IMR-90 (cell line): ENCODE results near the gene RIMBP3C. TPM values are rescaled to one million over a fixed set of nuclear protein-coding genes. Genes with fewer than 3 reads are reported as not detected.
A peak's percentile ranks its signal among the peaks of the same experiment; 100 is the strongest.
"Not testable (repeated sequence)": the region's sequence is repeated elsewhere in the genome, so short reads cannot be mapped to it uniquely, and the experiment has no call there.

Experiments used
- ATAC-seq: fragments of 200-7000 bp; cut with Tn5 transposase; 2 replicates; pipeline ENCODE4 v1.9.1; 2020; ENCODE audit warnings: low read depth, mild to moderate bottlenecking, moderate library complexity
- BruUV-seq: library from RNA; stranded (reverse); fragments of 400-500 nt; replicated peaks from 2 replicates; lab custom pipeline; 2021; lab: Mats Ljungman, UMichigan
- CTCF ChIA-PET: fragments of 300-600 bp; formaldehyde crosslinking; extraction: SDS; loops from one replicate; lab custom pipeline; 2021; ENCODE audit warnings: antibody characterized with exemption; lab: Yijun Ruan, JAX
- POLR2A ChIA-PET: fragments of 300-600 bp; sonication (Branson Sonifier 250); formaldehyde crosslinking; loops from one replicate; lab custom pipeline; 2022; ENCODE audit warnings: antibody characterized with exemption; ENCODE audit not compliant: unreplicated experiment; lab: Charles Lee
- DNase-seq: peaks from one replicate; pipeline ENCODE4 v3.0.0; 2013
- H2AFZ ChIP-seq: replicated peaks from 2 replicates; pipeline ENCODE3; 2013; ENCODE audit warnings: low read length, mild to moderate bottlenecking; ENCODE audit not compliant: poor library complexity
- H2AK5ac ChIP-seq: 2 replicates; pipeline ENCODE4 v1.6.1; 2013; ENCODE audit warnings: low read depth, low read length, inconsistent platforms
- H2AK9ac ChIP-seq: replicated peaks from 2 replicates; pipeline ENCODE3; 2013; ENCODE audit warnings: mild to moderate bottlenecking, low read depth, low read length, moderate library complexity; ENCODE audit not compliant: poor library complexity
- H2BK120ac ChIP-seq: 2 replicates; pipeline ENCODE4 v1.6.1; 2013; ENCODE audit warnings: low read depth, low read length, inconsistent platforms
- H2BK15ac ChIP-seq: 3 replicates; pipeline ENCODE4 v1.6.1; 2013; ENCODE audit warnings: low read depth, low read length, inconsistent platforms
- H2BK20ac ChIP-seq: 2 replicates; pipeline ENCODE4 v1.6.1; 2013; ENCODE audit warnings: low read depth, mild to moderate bottlenecking, inconsistent platforms, low read length, moderate library complexity
- H2BK5ac ChIP-seq: 2 replicates; pipeline ENCODE4 v1.6.1; 2013; ENCODE audit warnings: mild to moderate bottlenecking, low read depth, low read length, inconsistent platforms; ENCODE audit not compliant: poor library complexity, severe bottlenecking
- H3K14ac ChIP-seq: replicated peaks from 2 replicates; pipeline ENCODE4 v1.6.1; 2013; ENCODE audit warnings: low read depth, low read length, inconsistent platforms
- H3K18ac ChIP-seq: 2 replicates; pipeline ENCODE4 v1.6.1; 2013; ENCODE audit warnings: low read depth, low read length, control low read depth
- H3K23ac ChIP-seq: 2 replicates; pipeline ENCODE4 v1.6.1; 2013; ENCODE audit warnings: low read depth, low read length, inconsistent platforms
- H3K27ac ChIP-seq: 2 replicates; pipeline ENCODE4 v1.5.1; 2013; ENCODE audit warnings: mild to moderate bottlenecking, control low read depth, low read length; ENCODE audit not compliant: insufficient read depth
- H3K27me3 ChIP-seq: 2 replicates; pipeline ENCODE4 v1.6.1; 2013; ENCODE audit warnings: low read length; ENCODE audit not compliant: control insufficient read depth, insufficient read depth
- H3K36me3 ChIP-seq: 2 replicates; pipeline ENCODE4 v1.6.1; 2013; ENCODE audit warnings: low read length, mixed read lengths; ENCODE audit not compliant: control insufficient read depth, insufficient read depth
- H3K4ac ChIP-seq: 2 replicates; pipeline ENCODE4 v1.6.1; 2013; ENCODE audit warnings: low read depth, low read length, inconsistent platforms
- H3K4me1 ChIP-seq: 2 replicates; pipeline ENCODE4 v1.6.1; 2013; ENCODE audit warnings: low read length, mixed read lengths; ENCODE audit not compliant: control insufficient read depth, insufficient read depth
- H3K4me2 ChIP-seq: 2 replicates; pipeline ENCODE4 v1.6.1; 2013; ENCODE audit warnings: low read depth, mild to moderate bottlenecking, control low read depth, low read length, moderate library complexity
- H3K4me3 ChIP-seq: 2 replicates; pipeline ENCODE4 v1.5.1; 2013; ENCODE audit warnings: low read depth, mild to moderate bottlenecking, control low read depth, low read length, moderate library complexity; ENCODE audit not compliant: insufficient read depth
- H3K56ac ChIP-seq: 2 replicates; pipeline ENCODE4 v1.6.1; 2013; ENCODE audit warnings: low read length, inconsistent platforms; ENCODE audit not compliant: insufficient read depth; ENCODE audit errors: extremely low read depth
- H3K79me1 ChIP-seq, 2 experiments: 2 replicates each; pipeline ENCODE4 v1.6.1; 2013; ENCODE audit warnings: low read length in 2 of 2, inconsistent platforms in 1 of 2, low read depth in 1 of 2
- H3K9ac ChIP-seq: 2 replicates; pipeline ENCODE4 v1.6.1; 2013; ENCODE audit warnings: low read depth, low read length, control low read depth
- H3K9me1 ChIP-seq: 2 replicates; pipeline ENCODE4 v1.6.1; 2013; ENCODE audit warnings: low read length, inconsistent platforms; ENCODE audit not compliant: insufficient read depth
- H3K9me3 ChIP-seq: 2 replicates; pipeline ENCODE4 v1.6.1; 2013; ENCODE audit warnings: low read length; ENCODE audit not compliant: control insufficient read depth, insufficient read depth
- H4K20me1 ChIP-seq: 2 replicates; pipeline ENCODE4 v1.6.1; 2013; ENCODE audit warnings: low read length, inconsistent platforms; ENCODE audit not compliant: insufficient read depth
- H4K5ac ChIP-seq: 2 replicates; pipeline ENCODE4 v1.6.1; 2013; ENCODE audit warnings: mild to moderate bottlenecking, low read depth, low read length, control low read depth
- H4K8ac ChIP-seq, 2 experiments: 2 replicates each; pipeline ENCODE4 v1.6.1; 2013; ENCODE audit warnings: low read depth in 2 of 2, low read length in 2 of 2, control low read depth in 1 of 2, inconsistent platforms in 1 of 2
- H4K91ac ChIP-seq: 2 replicates; pipeline ENCODE4 v1.6.1; 2013; ENCODE audit warnings: low read depth, low read length, inconsistent platforms; ENCODE audit not compliant: insufficient read depth
- WGBS, 2 experiments: methylation state at CpG; one replicate each; pipeline versions ENCODE4 v1.1.5 to v1.1.7; 2013; ENCODE audit warnings: missing lambda C conversion rate in 2 of 2; ENCODE audit not compliant: insufficient read length in 1 of 2; ENCODE audit errors: extremely low coverage in 2 of 2; 5-methylcytosine and 5-hydroxymethylcytosine counted together
- dilution Hi-C: fragments of 300-500 bp; cut with HindIII; formaldehyde crosslinking; loops from one replicate; pipeline ENCODE4 v1.14.3; 2018; ENCODE audit warnings: low sequenced_read_pairs; ENCODE audit not compliant: unreplicated experiment
- in situ Hi-C: fragments of 300-500 bp; cut with MboI; formaldehyde crosslinking; loops from 3 replicates; pipeline ENCODE4 v1.14.3; 2019; ENCODE audit warnings: low sequenced_read_pairs, inconsistent platforms, mixed read lengths
- intact Hi-C: fragments of 100-400 bp; cut with micrococcal nuclease; formaldehyde crosslinking; loops from 2 replicates; pipeline ENCODE4 v1.10.0; 2022
- polyA plus RNA-seq, 3 experiments: library from polyadenylated mRNA; depleted of rRNA; stranded (reverse); fragments of >200 nt; gene quantifications; 2 replicates each; pipeline ENCODE4 v1.2.3, GENCODE V29; 2012; ENCODE audit warnings: low replicate concordance in 1 of 3
- total RNA-seq: library from RNA; depleted of rRNA; stranded (reverse); fragments of >200 nt; gene quantifications from 2 replicates; pipeline ENCODE4 v1.2.3, GENCODE V29; 2012

The RIMBP3C gene
- total and polyA plus RNA-seq, 2 of the 4 experiments (the other 2 are of a cell fraction): 0.05 to 0.36 TPM

DNA sequence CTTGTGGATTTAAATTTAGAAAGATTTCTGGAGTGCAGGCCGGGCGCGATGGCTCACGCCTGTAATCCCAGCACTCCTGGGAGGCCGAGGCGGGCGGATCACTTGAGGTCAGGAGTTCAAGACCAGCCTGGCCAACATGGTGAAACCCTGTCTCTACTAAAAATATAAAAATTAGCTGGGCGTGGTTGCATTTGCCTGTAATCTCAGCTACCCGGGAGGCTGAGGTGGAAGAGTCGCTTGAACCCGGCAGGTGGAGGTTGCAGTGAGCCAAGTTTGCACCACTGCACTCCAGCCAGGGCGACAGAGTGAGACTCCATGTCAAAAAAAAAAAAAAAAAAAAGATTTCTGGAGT lies 17.8 kb upstream of the RIMBP3C start:
- Histone ChIP-seq H3K4ac (0 out of 2 replicates have a peak overlapping the region, but pooled peaks have one; percentile 4), H3K9ac (peak overlapping the region; percentile 94), H3K4me2 (peak overlapping the region; percentile 99), H3K23ac (peak overlapping the region; percentile 90), H3K4me3 (peak overlapping the region; percentile 98), H3K79me1 (peaks cover 2 to 43% of the 10 kb centered on the region in 2 experiments), H3K27ac (peak overlapping the region; percentile 60), H3K9me1 (peaks cover 43% of the 10 kb centered on the region), H3K56ac (peak overlapping the region; percentile 90; the same call in 1 of the 2 replicates), H4K20me1 (peaks cover 60% of the 10 kb centered on the region)
- DNase-seq, CTCF ChIA-PET, H2AK5ac ChIP-seq, H4K8ac ChIP-seq, H3K14ac ChIP-seq, H2AK9ac ChIP-seq, H2BK15ac ChIP-seq, in situ Hi-C loops, BruUV-seq, H2AFZ ChIP-seq, H2BK5ac ChIP-seq, H4K5ac ChIP-seq, H4K91ac ChIP-seq, H2BK120ac ChIP-seq, H2BK20ac ChIP-seq, H3K4me1 ChIP-seq, intact Hi-C loops, ATAC-seq, H3K36me3 ChIP-seq, H3K9me3 ChIP-seq, dilution Hi-C loops, H3K27me3 ChIP-seq, H3K18ac ChIP-seq: not testable (repeated sequence)
- POLR2A ChIA-PET: interaction anchor here (0.6 kb wide), 1 partner anchor 13 kb away, joined by 15 read pairs; no protein-coding TSS in a partner anchor
- 90% methylated on average over 2 of the region's 12 CpGs; no CpG with 5 or more reads in 1 of the 2 experiments for WGBS, 2 experiments
